HCEC 1CT (cell line): ENCODE data around the gene LGALS9.
A peak's percentile ranks its signal among the peaks of the same experiment; 100 is the strongest.
"Not testable (repeated sequence)": the region's sequence is repeated elsewhere in the genome, so short reads cannot be mapped to it uniquely, and the experiment has no call there.

Source experiments
- DNase-seq: peaks from one replicate; pipeline ENCODE4 v3.0.0-alpha.2; 2017

Gene LGALS9

GRCh38 chr17:27603880-27604794 lies 26.9 kb upstream of the LGALS9 start:
- no peak for DNase-seq

- DNase-seq, result no peak
These were observed 25.6 kb upstream of the LGALS9 start for GRCh38 chr17:27605409-27605808.

GRCh38 chr17:27607521-27608091 lies 23.4 kb upstream of the LGALS9 start:
- no peak for DNase-seq

GRCh38 chr17:27608328-27609230 lies 22.4 kb upstream of the LGALS9 start:
- DNase-seq, result no peak

GRCh38 chr17:27609611-27610303 lies 21.2 kb upstream of the LGALS9 start:
- DNase-seq, result peak; percentile 22

GRCh38 chr17:27610304-27610677 lies 20.7 kb upstream of the LGALS9 start:
- DNase-seq, result no peak

GRCh38 chr17:27612160-27612770 lies 18.7 kb upstream of the LGALS9 start:
- DNase-seq, result no peak

GRCh38 chr17:27613433-27613832 lies 17.6 kb upstream of the LGALS9 start:
- DNase-seq, result no peak

GRCh38 chr17:27615121-27615520 lies 15.9 kb upstream of the LGALS9 start:
- DNase-seq, result no peak

- DNase-seq, result no peak
These were observed 14.6 kb upstream of the LGALS9 start for GRCh38 chr17:27616414-27616813.

GRCh38 chr17:27618417-27618816 lies 12.6 kb upstream of the LGALS9 start:
- no peak for DNase-seq

- DNase-seq, result no peak
These were observed 10.3 kb upstream of the LGALS9 start for GRCh38 chr17:27620721-27621120.

GRCh38 chr17:27621536-27621935 lies 9.5 kb upstream of the LGALS9 start:
- DNase-seq, result no peak

- DNase-seq, result no peak
These were observed 8.9 kb upstream of the LGALS9 start for GRCh38 chr17:27621942-27622559.

GRCh38 chr17:27622986-27623385 lies 8.0 kb upstream of the LGALS9 start:
- no peak for DNase-seq

GRCh38 chr17:27623614-27624013 lies 7.4 kb upstream of the LGALS9 start:
- no peak for DNase-seq

GRCh38 chr17:27624539-27624938 lies 6.4 kb upstream of the LGALS9 start:
- no peak for DNase-seq

- DNase-seq, result no peak
These were observed 5.1 kb upstream of the LGALS9 start for GRCh38 chr17:27625856-27626255.

- DNase-seq, result no peak
These were observed 3.5 kb upstream of the LGALS9 start for GRCh38 chr17:27627514-27627913.

- DNase-seq, result no peak
These were observed 2.6 kb upstream of the LGALS9 start for GRCh38 chr17:27628376-27628775.

- not testable (repeated sequence) for DNase-seq
These were observed 1.7 kb upstream of the LGALS9 start for GRCh38 chr17:27629260-27629659.

GRCh38 chr17:27631411-27631760 lies 398 bp downstream of the LGALS9 start:
- DNase-seq, result no peak
